Loucy (cell line): Measurements from ENCODE around the gene SOX8.

Experiments used
- H2AFZ ChIP-seq: fragments of 200-600 bp; sonication (generic); 2 replicates; pipeline ENCODE4 v1.6.0; 2016; ENCODE audit warnings: antibody characterized with exemption, mild to moderate bottlenecking, low read length, moderate library complexity
- H3F3A ChIP-seq: fragments of 200-600 bp; 2 replicates; pipeline ENCODE4 v1.6.0; 2016; ENCODE audit warnings: antibody characterized with exemption, low read depth, mild to moderate bottlenecking
- H3K27me3 ChIP-seq: fragments of 200-600 bp; sonication (generic); 2 replicates; pipeline ENCODE4 v1.6.1; 2014; ENCODE audit warnings: low read length, mild to moderate bottlenecking; ENCODE audit not compliant: insufficient read depth, poor library complexity, severe bottlenecking
- H3K36me3 ChIP-seq: fragments of 200-600 bp; sonication (generic); 2 replicates; pipeline ENCODE4 v1.6.1; 2016; ENCODE audit warnings: low read length; ENCODE audit not compliant: insufficient read depth
- H3K4me1 ChIP-seq: fragments of 200-600 bp; sonication (generic); 2 replicates; pipeline ENCODE4 v1.5.1; 2014; ENCODE audit warnings: low read length, mild to moderate bottlenecking; ENCODE audit not compliant: insufficient read depth, poor library complexity, severe bottlenecking
- H3K4me2 ChIP-seq: fragments of 200-600 bp; sonication (generic); 2 replicates; pipeline ENCODE4 v1.6.0; 2014; ENCODE audit warnings: antibody characterized with exemption, low read length, low read depth, mild to moderate bottlenecking; ENCODE audit not compliant: poor library complexity, severe bottlenecking
- H3K4me3 ChIP-seq: fragments of 200-600 bp; sonication (generic); 2 replicates; pipeline ENCODE4 v1.5.1; 2014; ENCODE audit warnings: low read length, mild to moderate bottlenecking, mixed read lengths; ENCODE audit not compliant: poor library complexity, severe bottlenecking
- H3K79me2 ChIP-seq: fragments of 200-600 bp; sonication (generic); 2 replicates; pipeline ENCODE4 v1.6.1; 2014; ENCODE audit warnings: low read length; ENCODE audit not compliant: insufficient read depth
- H3K9ac ChIP-seq: fragments of 200-600 bp; sonication (generic); 2 replicates; pipeline ENCODE4 v1.6.0; 2014; ENCODE audit warnings: mild to moderate bottlenecking, low read depth, low read length, moderate library complexity; ENCODE audit not compliant: poor library complexity, severe bottlenecking
- H3K9me2 ChIP-seq: fragments of 200-600 bp; sonication (generic); replicated peaks from 2 replicates; pipeline ENCODE4 v1.6.1; 2016; ENCODE audit warnings: low read depth, low read length, mixed read lengths
- H3K9me3 ChIP-seq: fragments of 200-600 bp; sonication (generic); 2 replicates; pipeline ENCODE4 v1.6.1; 2014; ENCODE audit warnings: mild to moderate bottlenecking, antibody characterized with exemption, low read length, low read depth; ENCODE audit not compliant: insufficient read depth
- H4K20me1 ChIP-seq: fragments of 200-600 bp; sonication (generic); 2 replicates; pipeline ENCODE4 v1.6.0; 2014; ENCODE audit warnings: antibody characterized with exemption, low read length, mild to moderate bottlenecking; ENCODE audit not compliant: insufficient read depth, poor library complexity, severe bottlenecking
- CTCF ChIP-seq: fragments of 200-600 bp; sonication (generic); conservative IDR thresholded peaks from 2 replicates; pipeline ENCODE4 v1.5.1; 2014; ENCODE audit warnings: mild to moderate bottlenecking, antibody characterized with exemption, low read length
- EZH2phosphoT487 ChIP-seq: fragments of 200-600 bp; IDR thresholded peaks from 2 replicates; pipeline ENCODE4 v1.6.1; 2018; ENCODE audit warnings: antibody characterized with exemption, mild to moderate bottlenecking, moderate library complexity, borderline replicate concordance

Gene SOX8

GRCh38 chr16:967077-967541 lies 14.5 kb upstream of the SOX8 start:
- no peaks in the 10 kb centered on the region for H4K20me1 ChIP-seq
- no peaks in the 10 kb centered on the region for H3K36me3 ChIP-seq
- no peaks in the 10 kb centered on the region for H3K9me3 ChIP-seq
- no peak overlapping the region for H3K4me3 ChIP-seq
- no peaks in the 10 kb centered on the region for H3F3A ChIP-seq
- no peak overlapping the region for H3K4me2 ChIP-seq
- no peak for TF ChIP-seq CTCF
- TF ChIP-seq EZH2phosphoT487 = no peak
- H3K9ac ChIP-seq = no peak overlapping the region
- no peaks in the 10 kb centered on the region for H3K9me2 ChIP-seq
- no peaks in the 10 kb centered on the region for H3K27me3 ChIP-seq
- no peak overlapping the region for H2AFZ ChIP-seq
- H3K79me2 ChIP-seq = no peaks in the 10 kb centered on the region; the same call in 1 of the 2 replicates
- H3K4me1 ChIP-seq = no peaks in the 10 kb centered on the region

GRCh38 chr16:967546-968295 lies 13.8 kb upstream of the SOX8 start:
- Histone ChIP-seq H3K9me3 (no peaks in the 10 kb centered on the region), H3K9ac (no peak overlapping the region)

GRCh38 chr16:968620-969019 lies 12.9 kb upstream of the SOX8 start:
- H3K9ac ChIP-seq = no peak overlapping the region
- no peaks in the 10 kb centered on the region for H3K4me1 ChIP-seq
- no peaks in the 10 kb centered on the region for H3K36me3 ChIP-seq
- no peaks in the 10 kb centered on the region for H4K20me1 ChIP-seq
- no peak overlapping the region for H3K4me3 ChIP-seq
- no peak overlapping the region for H2AFZ ChIP-seq
- H3K4me2 ChIP-seq = no peak overlapping the region
- H3K79me2 ChIP-seq = no peaks in the 10 kb centered on the region; the same call in 1 of the 2 replicates
- H3K27me3 ChIP-seq = no peaks in the 10 kb centered on the region
- H3F3A ChIP-seq = no peaks in the 10 kb centered on the region
- no peaks in the 10 kb centered on the region for H3K9me2 ChIP-seq
- H3K9me3 ChIP-seq = no peaks in the 10 kb centered on the region
- no peak for TF ChIP-seq CTCF
- no peak for TF ChIP-seq EZH2phosphoT487

More at GRCh38 chr16:967546-968295, 13.8 kb upstream of the SOX8 start:
- no peaks in the 10 kb centered on the region for H4K20me1 ChIP-seq
- no peak overlapping the region for H2AFZ ChIP-seq
- no peaks in the 10 kb centered on the region for H3K4me1 ChIP-seq
- no peaks in the 10 kb centered on the region; the same call in 1 of the 2 replicates for H3K79me2 ChIP-seq
- H3K27me3 ChIP-seq = no peaks in the 10 kb centered on the region
- H3F3A ChIP-seq = no peaks in the 10 kb centered on the region
- TF ChIP-seq CTCF = no peak
- no peak for TF ChIP-seq EZH2phosphoT487
- no peak overlapping the region for H3K4me3 ChIP-seq
- H3K9me2 ChIP-seq = no peaks in the 10 kb centered on the region
- no peak overlapping the region for H3K4me2 ChIP-seq
- H3K36me3 ChIP-seq = no peaks in the 10 kb centered on the region
